ENCODE data around the gene GXYLT2.
A peak's percentile ranks its signal among the peaks of the same experiment; 100 is the strongest.

GXYLT2 gene, protein sequence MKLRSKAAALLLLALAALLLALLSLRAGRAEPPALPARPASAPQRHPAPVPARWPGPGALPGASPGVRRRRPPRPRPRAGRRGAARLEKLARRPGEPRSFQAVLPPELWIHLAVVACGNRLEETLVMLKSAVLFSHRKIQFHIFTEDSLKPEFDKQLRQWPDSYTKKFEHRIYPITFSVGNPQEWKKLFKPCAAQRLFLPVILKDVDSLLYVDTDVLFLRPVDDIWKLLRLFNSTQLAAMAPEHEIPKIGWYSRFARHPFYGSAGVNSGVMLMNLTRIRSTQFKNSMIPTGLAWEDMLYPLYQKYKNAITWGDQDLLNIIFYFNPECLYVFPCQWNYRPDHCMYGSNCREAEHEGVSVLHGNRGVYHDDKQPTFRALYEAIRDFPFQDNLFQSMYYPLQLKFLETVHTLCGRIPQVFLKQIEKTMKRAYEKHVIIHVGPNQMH

DNA sequence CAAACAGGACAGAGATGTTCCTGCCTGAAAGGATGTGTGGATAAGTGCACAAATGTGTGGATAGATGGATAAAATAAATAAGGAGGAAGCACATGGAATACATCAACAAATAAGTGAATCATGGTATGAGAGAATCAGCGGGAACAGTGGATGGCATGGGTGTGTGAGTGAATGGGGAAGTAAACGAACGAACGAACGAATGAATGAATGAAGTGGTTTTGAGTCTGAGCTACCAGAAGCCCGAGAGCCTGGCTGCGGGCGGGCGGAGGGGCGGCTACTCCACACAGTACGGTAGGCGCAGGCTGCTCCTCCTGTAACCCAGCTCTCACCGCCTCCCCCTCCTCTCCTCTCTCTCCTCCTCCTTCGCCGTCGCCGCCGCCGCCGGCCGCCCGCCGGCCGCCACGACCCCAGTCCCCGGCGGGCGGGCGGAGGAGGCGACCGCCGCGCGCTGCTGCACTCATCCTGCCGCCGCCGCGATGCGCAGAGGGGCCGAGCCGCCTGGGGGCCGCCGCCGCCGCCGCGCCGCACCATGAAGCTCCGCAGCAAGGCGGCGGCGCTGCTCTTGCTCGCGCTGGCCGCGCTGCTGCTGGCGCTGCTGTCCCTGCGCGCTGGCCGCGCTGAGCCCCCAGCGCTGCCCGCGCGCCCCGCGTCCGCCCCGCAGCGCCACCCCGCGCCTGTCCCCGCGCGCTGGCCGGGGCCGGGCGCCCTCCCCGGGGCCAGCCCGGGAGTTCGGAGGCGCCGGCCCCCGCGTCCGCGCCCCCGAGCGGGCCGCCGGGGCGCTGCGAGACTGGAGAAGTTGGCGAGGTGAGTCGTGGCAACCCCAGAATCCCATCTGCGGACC lies at the start of gene GXYLT2:
Gene GXYLT2 (plus strand): TSS at position 342 of the 841 bp plus-strand sequence. CDS start 188 bp downstream, at position 530.
- DNase-seq (ENCODE audit: low spot score), result peak; percentile 69

DNA sequence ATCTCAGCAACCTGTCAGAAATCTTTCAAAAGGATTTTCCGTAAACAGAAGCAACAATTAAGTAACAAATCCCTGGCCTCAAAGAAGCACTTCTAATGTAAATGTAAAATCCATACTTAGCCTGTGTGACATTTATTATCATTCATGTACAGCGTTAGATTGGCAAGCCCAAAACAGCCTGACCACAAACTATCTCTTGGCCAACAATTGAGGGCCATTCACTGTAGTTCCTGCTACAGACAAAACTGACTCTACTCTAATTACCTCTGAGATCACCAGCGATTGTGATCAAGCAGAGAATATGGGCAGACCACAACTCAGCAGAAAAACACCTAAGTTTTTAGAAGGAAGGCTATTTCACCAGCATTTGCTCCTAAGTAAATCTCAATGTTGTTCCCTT lies 48.8 kb upstream of the GXYLT2 start:
- no peak for DNase-seq (ENCODE audit: low spot score)

DNA sequence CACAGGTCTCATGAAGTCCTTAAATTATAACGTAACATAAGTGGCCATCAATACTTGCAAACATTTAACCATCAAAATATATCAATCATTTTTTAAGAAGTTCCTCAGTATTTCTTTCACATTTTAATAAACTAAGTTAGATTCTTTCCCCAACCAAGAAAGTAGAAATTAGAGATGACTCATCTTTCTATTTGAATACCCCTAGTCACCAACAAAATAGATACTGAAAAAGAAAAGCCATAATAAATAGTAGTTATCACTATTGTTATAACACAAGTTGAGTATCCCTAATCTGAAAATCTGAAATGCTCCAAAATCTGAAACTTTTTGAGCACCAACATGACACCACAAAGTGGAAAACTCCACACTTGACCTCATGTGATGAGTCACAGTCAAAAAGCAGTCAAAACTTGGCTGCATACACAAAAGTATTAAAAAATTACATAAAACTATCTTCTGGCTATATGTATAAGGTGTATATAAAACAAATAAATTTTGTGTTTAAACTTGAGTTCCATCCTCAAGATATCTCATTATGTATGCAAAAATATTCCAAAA lies 43.3 kb upstream of the GXYLT2 start:
- DNase-seq (ENCODE audit: low spot score), result no peak

DNA sequence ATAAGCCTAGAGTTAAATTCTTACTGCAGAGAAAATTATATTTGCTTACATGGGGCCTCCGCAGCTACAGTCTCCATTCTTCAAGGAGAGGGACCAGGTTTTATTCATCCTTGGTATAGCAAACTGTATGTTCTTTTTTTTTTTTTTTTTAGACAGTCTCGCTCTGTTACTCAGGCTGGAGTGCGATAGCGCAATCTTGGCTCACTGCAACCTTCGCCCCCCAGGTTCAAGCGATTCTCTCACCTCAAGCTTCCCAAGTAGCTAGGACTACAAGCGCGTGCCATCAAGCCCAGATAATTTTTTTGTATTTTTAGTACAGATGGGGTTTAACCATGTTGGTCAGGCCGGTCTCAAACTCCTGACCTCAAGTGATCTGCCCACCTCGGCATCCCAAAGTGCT lies 41.7 kb upstream of the GXYLT2 start:
- DNase-seq (ENCODE audit: low spot score), result no peak

DNA sequence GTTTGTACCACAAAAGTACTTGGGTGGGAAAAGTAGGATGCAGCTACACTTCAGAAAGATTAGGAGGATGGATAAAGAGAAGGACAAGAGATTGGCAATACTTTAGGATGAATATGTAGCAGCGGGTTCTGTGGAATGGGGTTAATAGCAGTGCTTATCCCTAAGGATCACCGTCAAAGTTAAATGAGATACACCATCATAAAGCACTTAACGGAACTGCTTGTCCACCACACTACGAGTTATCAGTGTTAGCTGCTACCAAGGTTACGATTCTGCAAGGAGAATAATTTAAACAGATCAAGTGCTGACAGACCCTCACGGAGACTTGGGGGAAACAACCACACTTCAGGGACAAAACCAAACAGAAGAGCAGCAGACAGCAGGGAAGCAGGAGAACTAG lies 40.6 kb upstream of the GXYLT2 start:
- no peak for DNase-seq (ENCODE audit: low spot score)

DNA sequence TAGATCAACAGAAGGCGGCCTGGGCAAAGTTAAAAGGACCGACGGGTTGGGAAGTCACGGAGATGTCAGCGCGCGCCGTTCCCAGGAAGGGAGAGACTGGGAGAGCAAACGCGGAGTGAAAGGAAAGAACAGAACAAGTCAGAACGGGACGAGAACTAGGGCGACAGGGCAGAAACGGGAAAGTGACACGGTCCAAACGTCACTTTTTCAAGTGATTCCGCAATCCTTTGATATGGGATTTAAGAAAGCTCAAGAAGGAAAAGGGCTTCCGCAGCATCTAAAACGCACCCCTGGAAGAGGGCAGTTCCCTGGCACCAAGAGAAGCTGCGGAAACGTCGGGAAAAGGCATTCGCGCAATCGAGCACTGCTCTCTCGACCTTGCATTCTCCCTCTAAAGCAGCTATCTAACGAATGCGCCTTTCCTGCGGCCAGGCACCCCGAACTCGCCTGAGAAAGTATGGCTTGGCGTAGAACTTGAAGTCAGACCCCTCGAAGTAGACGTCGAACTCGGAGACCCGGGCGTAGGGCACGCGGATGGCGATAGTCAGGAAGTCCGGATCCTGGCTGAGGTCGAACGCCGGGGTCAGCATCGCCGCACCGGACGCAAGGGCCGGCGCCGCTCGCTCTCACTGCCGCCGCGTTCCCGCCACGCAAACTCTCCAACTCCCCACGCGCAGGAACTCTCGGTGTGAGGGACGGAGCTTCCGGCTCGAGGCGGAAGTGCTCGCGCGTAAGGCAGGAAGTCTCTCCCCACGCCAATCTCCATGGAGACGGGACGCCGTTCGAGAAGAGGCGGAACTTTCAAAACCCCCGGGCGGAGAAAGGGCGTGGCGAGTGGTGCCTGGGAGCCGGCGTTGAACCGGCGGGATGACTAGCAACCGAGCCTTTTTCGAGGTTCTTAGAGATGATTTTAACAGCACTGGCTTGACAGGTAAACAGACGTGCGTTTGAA lies 39.8 kb upstream of the GXYLT2 start, which contains the start of gene SHQ1:
Gene SHQ1 (minus strand): TSS at position 695 of the 952 bp plus-strand sequence. CDS start 105 bp downstream, at position 590.
- DNase-seq (ENCODE audit: low spot score), result peak; percentile 94

DNA sequence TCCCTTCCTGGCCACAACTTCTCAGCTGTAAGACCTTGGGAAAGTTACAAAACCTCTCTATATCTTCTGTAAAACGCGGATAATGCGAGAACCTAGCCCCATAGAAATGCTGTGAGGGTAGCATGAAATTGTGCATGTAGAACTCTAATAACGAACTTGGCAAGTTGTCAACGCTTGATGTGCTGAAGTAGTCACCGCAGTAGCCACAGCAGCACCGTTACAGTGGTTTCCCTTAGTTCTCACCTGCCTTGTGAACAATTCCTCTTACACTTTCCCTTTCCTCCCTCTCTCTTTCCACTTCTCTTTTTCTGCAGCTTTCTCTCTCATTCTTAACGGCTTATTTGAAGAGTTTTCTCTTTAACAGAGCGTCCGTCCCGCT lies 39.2 kb upstream of the GXYLT2 start:
- no peak for DNase-seq (ENCODE audit: low spot score)

DNA sequence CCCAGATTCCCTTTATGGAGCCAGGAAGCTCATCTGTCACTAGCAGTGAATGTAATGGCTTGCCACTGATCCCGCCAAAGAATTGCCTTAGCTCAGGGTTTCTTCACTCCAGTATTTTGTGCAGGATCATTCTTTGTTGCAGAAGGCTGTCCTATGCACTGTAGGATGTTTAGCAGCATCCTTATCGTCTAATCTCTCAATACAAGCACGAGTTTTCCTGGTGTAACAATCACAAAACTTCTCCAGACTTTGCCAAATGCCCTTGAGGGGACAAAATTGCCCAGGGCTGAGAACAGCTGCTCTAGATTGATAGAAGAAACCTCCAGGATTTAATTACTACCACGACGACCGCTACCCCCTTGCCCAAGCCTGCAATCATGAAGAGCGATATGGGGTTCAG lies 32.8 kb upstream of the GXYLT2 start:
- DNase-seq (ENCODE audit: low spot score), result no peak

DNA sequence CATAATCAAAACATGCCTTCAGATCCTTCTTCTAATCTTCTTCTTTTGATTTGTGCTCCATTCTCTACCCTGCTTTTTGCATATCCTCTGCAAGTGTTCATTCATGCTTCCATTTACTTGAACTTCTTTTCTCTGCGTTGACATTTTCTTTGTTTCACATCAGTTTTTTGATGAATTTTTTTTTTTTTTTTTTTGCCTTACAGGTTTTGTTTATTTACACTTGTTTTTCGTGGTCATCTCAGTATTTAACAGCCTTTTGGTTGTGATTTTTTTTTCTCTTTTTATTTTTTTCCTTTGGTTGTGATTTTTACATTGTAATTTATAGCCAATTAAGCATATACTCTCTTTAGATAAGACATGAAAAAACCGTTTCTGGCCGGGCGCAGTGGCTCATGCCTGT lies 27.8 kb upstream of the GXYLT2 start:
- no peak for DNase-seq (ENCODE audit: low spot score)

DNA sequence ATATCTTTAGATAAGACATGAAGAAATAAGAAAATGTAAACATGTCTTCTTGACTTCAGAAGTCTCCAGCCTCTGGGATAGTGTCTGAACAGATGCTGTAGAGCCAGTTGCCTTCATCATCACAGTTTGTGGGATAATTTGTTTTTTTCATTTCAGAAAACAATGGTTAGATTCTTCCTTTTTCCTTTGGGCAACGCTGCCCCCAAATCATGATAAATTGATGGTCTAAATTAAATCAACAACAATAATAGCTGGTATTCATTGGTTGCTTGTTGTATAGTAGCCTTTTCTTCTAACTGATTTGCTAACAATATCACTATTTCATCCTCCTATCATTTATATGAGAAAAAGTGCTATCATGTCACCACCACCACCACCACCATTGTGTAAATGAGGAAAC lies 27.0 kb upstream of the GXYLT2 start:
- no peak for DNase-seq (ENCODE audit: low spot score)

DNA sequence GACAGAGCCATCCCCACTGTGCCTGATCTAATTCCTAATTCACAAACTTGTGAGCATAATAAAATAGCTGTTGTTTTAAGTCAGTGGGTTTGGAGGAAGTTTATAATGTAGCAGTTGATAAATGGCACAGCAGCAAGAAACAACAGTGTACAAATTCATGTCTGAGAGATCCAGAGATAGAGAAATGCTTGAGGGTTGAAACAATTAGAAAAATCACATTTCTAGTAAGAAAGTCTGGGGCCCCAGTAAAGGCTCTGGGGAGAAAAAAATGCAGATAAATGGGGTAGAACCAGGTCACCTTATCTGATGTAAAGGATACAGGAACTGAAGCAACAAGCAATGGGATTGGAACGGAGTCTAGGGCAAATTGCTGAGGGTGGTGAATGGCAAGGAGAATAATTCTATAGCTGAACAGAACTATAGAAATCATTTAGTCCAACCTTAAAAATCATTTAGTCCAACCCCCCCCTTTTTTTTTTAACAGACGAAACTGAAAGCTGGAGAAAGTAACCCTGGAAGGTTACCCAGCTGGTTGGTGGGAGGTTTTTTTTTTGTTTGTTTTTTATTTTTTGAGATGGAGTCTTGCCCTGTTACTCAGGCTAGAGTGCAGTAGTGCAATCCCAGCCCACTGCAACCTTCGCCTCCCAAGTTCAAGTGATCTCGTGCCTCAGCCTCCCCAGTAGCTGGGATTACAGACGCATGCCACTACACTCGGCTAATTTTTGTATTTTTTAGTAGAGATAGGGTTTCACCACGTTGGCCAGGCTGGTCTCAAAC lies 25.3 kb upstream of the GXYLT2 start:
- no peak for DNase-seq (ENCODE audit: low spot score)

DNA sequence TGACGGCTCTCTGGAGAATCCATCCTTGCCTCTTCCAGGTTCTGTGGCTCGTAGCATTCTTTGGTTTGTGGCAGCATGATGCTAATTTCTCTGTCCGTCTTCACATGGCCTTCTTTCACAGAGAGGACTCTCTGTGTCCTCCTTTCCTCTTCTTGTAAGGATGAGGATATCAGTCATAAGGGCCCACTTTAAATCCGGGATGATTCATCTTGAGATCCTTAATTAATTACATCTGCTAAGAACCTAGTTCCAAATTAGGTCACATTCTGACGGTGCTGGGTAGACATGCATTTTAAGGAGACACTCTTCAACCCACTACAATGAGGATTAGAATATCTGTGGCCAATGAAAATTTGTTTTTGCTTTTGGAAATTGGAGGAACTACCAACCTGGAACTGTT lies 15.7 kb upstream of the GXYLT2 start:
- DNase-seq (ENCODE audit: low spot score), result no peak

DNA sequence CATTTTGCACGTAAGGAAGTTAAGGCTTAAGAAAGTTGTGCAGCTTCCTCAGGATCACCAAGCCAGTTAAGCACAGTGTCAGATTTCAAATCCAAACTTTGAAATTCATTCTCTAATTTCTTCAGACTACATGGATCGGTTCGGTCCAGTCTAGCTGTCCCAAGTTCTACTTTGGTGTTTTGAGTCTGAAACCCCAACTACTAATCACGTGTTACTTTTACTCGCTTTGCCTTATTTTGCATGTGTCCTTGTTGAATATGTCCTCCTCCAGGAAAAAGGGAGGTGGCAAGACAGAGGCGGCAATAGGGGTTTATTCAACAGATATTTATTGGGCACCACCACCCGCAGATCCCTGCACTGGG lies 522 bp upstream of the GXYLT2 start:
- no peak for DNase-seq (ENCODE audit: low spot score)

DNA sequence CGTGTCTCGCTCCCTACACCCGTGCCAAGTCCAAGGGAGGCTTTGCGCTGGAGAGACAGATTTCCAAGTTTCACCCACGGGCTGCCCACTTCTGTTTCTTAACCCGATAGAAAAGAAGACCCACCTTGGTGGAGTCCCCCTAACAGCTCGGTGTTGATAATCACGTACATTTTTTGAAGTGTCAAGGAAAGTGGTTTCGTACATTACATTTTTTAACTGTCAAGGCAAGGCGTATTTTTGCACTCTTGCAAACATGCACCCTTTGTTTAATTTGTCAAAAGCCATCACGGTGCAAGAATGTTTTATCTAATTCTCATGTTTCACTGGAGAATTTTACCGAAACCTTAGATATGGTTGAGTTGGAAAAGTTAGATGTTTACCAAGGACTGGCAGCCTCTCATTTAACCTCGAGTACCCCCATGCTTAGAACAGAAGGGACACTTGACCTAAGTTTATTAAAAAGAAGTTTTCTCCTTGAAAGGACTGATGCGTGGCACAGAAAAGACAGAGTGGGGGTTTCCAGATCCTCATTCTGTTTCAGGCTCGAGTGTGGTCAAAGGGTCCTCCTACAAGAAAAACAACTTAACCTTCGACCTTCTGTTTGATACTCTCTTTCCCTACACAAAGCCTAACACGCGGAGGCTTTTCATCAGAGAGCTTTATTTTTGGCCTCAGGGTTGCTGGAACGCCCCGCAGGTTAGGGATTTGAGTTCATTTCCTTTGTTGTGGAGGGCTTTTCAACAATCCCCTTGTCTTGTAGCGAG lies 882 bp downstream of the GXYLT2 start:
- DNase-seq (ENCODE audit: low spot score), result no peak

DNA sequence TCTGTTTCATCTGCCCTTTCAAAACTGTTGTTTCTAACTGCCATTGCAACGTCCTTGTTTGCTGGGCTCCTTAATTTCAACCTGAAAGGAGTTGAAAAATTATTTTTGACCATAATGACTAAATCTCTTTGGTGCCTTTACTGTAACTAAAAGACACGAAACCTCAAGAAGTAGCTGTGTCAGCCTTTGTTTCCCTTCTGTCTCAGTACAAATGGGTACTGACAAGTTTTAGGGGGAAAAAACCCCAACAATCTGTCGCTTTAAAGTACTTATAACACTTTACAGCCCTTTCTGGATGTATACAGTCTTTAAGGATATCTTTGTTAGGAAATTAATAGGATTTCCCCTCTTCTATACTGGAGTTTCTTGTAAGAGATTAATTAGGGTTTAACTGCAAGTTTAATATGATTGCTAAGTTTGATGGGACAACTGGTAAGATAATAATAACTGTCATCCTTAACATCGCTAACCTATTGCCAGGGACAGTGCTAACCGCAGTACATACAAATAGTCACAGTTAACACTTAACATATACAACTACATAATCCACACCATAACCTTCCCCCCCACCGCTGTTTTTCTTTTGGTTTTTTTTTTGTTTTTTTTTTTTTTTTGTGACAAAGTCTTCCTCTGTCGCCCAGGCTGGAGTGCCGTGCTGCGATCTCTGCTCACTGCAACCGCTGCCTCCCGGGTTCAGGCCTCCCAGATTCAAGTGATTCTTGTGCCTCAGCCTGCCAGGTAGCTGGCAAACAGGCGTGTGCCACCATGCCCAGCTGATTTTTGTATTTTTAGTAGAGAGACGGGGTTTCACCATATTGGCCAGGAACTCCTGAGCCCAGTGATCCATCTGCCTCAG lies 1.7 kb downstream of the GXYLT2 start:
- DNase-seq (ENCODE audit: low spot score), result no peak

DNA sequence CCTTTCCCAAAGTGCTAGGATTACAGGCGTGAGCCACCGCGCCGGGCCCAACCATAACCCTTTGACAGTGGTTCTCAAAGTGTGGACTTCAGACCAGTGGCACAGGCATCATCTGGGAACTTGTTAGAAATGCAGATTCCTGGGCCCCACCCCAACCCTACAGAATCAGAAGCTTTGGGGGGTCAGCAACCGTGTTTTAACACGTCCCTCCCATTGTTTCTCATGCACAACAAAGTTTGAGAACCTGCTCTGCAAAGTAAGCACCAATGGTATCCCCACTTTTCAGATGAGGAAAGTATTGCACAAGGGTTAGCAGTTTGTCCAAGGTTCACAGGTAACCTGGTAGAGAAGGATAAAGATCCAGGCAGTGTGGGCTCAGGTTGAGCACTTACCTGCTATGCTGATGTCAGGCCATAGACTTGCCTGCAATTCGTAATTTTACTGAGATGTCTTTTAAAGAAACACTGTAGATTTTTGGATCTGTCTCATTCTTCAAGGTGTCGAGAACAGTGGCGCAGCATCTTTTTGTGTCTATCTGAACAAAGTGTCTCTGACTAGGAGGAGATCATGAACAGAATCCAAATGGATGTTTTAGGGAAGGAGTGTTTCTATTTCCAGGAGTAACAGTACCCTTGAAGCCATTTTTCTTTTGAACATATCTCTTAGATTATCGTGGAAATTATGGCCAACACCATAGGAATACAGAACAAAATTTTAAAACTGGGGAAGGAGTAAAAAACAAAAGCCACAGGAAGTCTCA lies 2.5 kb downstream of the GXYLT2 start:
- DNase-seq (ENCODE audit: low spot score), result no peak

DNA sequence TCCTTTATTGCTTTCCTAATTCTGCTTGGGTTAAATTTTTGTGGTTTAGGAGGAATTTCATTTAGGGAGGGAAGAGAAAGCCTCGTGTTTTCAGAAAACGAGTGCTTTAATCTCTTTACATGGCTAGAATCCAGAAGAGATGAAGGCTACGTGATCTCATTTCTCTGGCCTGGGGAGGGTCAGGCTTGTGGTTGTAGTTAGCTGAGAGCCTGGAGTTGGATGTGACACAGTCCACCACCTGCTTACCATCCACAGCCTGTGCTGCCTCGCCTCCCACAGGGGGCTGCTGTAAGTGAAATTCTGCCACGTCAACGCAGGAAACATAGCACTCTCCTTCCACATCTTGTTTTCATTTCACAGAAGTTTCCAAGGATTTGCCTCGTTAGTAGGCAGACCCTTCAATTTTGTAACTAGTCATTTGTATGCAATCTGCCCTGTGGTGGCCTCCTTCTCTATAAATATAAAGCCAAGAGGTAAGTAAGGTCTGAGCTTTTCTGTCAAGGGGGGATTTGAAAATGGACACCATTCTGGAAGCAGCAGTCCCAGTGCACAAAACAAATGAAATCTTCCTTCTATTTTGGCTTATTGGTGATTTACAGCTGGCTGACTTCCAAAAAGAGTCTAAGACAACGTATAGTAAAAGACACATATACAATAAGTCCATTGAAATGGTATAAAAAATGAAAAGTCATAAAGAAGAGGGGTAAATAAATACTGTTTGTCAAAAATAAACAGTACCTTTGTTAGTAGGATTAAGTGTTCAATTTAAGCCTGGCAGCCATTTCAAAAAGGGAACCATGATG lies 3.4 kb downstream of the GXYLT2 start:
- peak; percentile 73 for DNase-seq (ENCODE audit: low spot score)

Measured in kidney tubule cell (primary cell).